Activated CD8-positive, alpha-beta T cell treated with anti-CD3 and anti-CD28 coated beads for 36 hours (primary cell): ENCODE measurements around the gene TECTB. TPM values are rescaled to one million over a fixed set of nuclear protein-coding genes. Genes with fewer than 3 reads are reported as not detected.
"Not testable (repeated sequence)": the region's sequence is repeated elsewhere in the genome, so short reads cannot be mapped to it uniquely, and the experiment has no call there.

Experiments used
- ATAC-seq: fragments of 200-7000 bp; cut with Tn5 transposase; one replicate; pipeline ENCODE4 v1.10.0; 2021; ENCODE audit warnings: mild to moderate bottlenecking, moderate library complexity
- CTCF ChIA-PET: fragments of 350-600 bp; sonication (Branson Sonifier 250); formaldehyde crosslinking; loops from one replicate; lab custom pipeline; 2021; ENCODE audit warnings: antibody characterized with exemption; lab: Charles Lee
- POLR2A ChIA-PET: fragments of 350-600 bp; sonication (Branson Sonifier 250); formaldehyde crosslinking; loops from one replicate; lab custom pipeline; 2021; ENCODE audit warnings: antibody characterized with exemption; lab: Charles Lee
- DNase-seq: peaks from one replicate; pipeline ENCODE4 v3.0.0-alpha.2; 2020
- H3K27ac Mint-ChIP-seq: one replicate; pipeline ENCODE4 v1.8.0; 2021; ENCODE audit warnings: mild to moderate bottlenecking, mixed read lengths
- H3K27me3 Mint-ChIP-seq: one replicate; pipeline ENCODE4 v1.8.0; 2021; ENCODE audit warnings: mixed read lengths
- H3K36me3 Mint-ChIP-seq: one replicate; pipeline ENCODE4 v1.8.0; 2021; ENCODE audit warnings: low read depth, mixed read lengths
- H3K4me1 Mint-ChIP-seq: one replicate; pipeline ENCODE4 v1.8.0; 2021; ENCODE audit warnings: low read depth, mixed read lengths
- H3K4me3 Mint-ChIP-seq: one replicate; pipeline ENCODE4 v1.8.0; 2021; ENCODE audit warnings: mild to moderate bottlenecking, moderate library complexity, mixed read lengths
- H3K9me3 Mint-ChIP-seq: one replicate; pipeline ENCODE4 v1.8.0; 2021; ENCODE audit warnings: mixed read lengths
- intact Hi-C: fragments of 100-400 bp; cut with micrococcal nuclease; formaldehyde crosslinking; loops from one replicate; pipeline ENCODE4 v1.10.0; 2022
- total RNA-seq, 2 experiments: library from RNA; stranded (reverse); gene quantifications; one replicate each; pipeline ENCODE4 v1.2.3, GENCODE V29; 2021
- TF ChIP-seq, protein P1 (sequence below): fragments of 200-600 bp; IDR thresholded peaks from one replicate; pipeline ENCODE4 v1.8.0; 2022; ENCODE audit warnings: antibody characterized with exemption, mild to moderate bottlenecking

TECTB gene
- total RNA-seq, 2 experiments from 2014 or later: not detected

DNA sequence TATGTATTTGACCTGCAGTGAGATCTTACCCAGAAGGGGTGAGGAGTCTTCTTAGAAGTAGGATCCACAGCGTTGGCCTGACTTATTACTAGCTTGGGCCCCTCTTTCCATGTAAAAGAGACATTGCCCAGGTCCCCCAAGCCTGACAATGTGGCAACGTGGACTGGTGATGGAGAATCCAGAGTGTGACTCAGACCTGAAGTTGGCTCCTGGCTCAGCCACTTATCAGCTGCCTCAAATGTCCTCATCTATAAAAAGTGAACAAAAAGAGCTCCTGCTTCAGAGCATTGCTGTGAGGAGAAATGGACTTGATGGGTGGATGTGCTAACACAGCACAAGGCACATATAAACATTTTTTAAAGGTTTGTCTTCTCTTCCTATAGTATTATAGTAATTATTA, 35.4 kb upstream of the TECTB start:
- no peak overlapping the region for H3K4me3 Mint-ChIP-seq
- DNase-seq (no peak), ATAC-seq (no peak)
- ChIA-PET CTCF (no interaction called here), POLR2A (no interaction called here)
- TF ChIP-seq, protein P1, sequence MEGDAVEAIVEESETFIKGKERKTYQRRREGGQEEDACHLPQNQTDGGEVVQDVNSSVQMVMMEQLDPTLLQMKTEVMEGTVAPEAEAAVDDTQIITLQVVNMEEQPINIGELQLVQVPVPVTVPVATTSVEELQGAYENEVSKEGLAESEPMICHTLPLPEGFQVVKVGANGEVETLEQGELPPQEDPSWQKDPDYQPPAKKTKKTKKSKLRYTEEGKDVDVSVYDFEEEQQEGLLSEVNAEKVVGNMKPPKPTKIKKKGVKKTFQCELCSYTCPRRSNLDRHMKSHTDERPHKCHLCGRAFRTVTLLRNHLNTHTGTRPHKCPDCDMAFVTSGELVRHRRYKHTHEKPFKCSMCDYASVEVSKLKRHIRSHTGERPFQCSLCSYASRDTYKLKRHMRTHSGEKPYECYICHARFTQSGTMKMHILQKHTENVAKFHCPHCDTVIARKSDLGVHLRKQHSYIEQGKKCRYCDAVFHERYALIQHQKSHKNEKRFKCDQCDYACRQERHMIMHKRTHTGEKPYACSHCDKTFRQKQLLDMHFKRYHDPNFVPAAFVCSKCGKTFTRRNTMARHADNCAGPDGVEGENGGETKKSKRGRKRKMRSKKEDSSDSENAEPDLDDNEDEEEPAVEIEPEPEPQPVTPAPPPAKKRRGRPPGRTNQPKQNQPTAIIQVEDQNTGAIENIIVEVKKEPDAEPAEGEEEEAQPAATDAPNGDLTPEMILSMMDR: no peak
- peaks cover 12% of the 10 kb centered on the region for H3K9me3 Mint-ChIP-seq
- H3K36me3 Mint-ChIP-seq: no peaks in the 10 kb centered on the region
- peaks cover 4% of the 10 kb centered on the region for H3K27me3 Mint-ChIP-seq
- H3K27ac Mint-ChIP-seq: no peak overlapping the region
- no peaks in the 10 kb centered on the region for H3K4me1 Mint-ChIP-seq
- intact Hi-C loops: no loop called here

- DNase-seq: no peak
- H3K4me3 Mint-ChIP-seq: no peak overlapping the region
- intact Hi-C loops: no loop called here
- peaks cover 12% of the 10 kb centered on the region for H3K9me3 Mint-ChIP-seq
- CTCF ChIA-PET: no interaction called here
- POLR2A ChIA-PET: no interaction called here
- H3K27me3 Mint-ChIP-seq: peaks cover 4% of the 10 kb centered on the region
- H3K4me1 Mint-ChIP-seq: no peaks in the 10 kb centered on the region
- H3K27ac Mint-ChIP-seq: no peak overlapping the region
- TF ChIP-seq, protein P1: no peak
- no peaks in the 10 kb centered on the region for H3K36me3 Mint-ChIP-seq
- no peak for ATAC-seq
Measured at GRCh38 chr10:112248584-112249295, 34.5 kb upstream of the TECTB start.

- TF ChIP-seq, protein P1: no peak
- Mint-ChIP-seq H3K36me3 (no peaks in the 10 kb centered on the region), H3K27me3 (peaks cover 4% of the 10 kb centered on the region), H3K9me3 (peaks cover 12% of the 10 kb centered on the region), H3K4me3 (no peak overlapping the region), H3K4me1 (no peaks in the 10 kb centered on the region), H3K27ac (no peak overlapping the region)
- CTCF ChIA-PET: no interaction called here
- intact Hi-C loops: no loop called here
- ATAC-seq: no peak
- no peak for DNase-seq
- POLR2A ChIA-PET: no interaction called here
Measured at GRCh38 chr10:112249722-112250121, 33.5 kb upstream of the TECTB start.

GRCh38 chr10:112250555-112250954, 32.6 kb upstream of the TECTB start:
- Mint-ChIP-seq H3K9me3 (peaks cover 12% of the 10 kb centered on the region), H3K27me3 (peaks cover 4% of the 10 kb centered on the region), H3K27ac (no peak overlapping the region), H3K36me3 (no peaks in the 10 kb centered on the region), H3K4me3 (no peak overlapping the region), H3K4me1 (no peaks in the 10 kb centered on the region)
- CTCF ChIA-PET: no interaction called here
- POLR2A ChIA-PET: no interaction called here
- intact Hi-C loops: no loop called here
- ATAC-seq (no peak), DNase-seq (no peak)
- TF ChIP-seq, protein P1: no peak

DNA sequence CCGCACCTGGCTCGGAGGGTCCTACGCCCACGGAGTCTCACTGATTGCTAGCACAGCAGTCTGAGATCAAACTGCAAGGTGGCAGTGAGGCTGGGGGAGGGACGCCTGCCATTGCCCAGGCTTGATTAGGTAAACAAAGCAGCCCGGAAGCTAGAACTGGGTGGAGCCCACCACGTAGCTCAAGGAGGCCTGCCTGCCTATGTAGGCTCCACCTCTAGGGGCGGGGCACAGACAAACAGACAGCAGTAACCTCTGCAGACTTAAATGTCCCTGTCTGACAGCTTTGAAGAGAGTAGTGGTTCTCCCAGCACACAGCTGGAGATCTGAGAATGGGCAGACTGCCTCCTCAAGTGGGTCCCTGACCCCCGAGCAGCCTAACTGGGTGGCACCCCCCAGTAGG, 32.0 kb upstream of the TECTB start:
- H3K4me3 Mint-ChIP-seq, H3K36me3 Mint-ChIP-seq, ATAC-seq, H3K27ac Mint-ChIP-seq, POLR2A ChIA-PET, H3K4me1 Mint-ChIP-seq, DNase-seq, CTCF ChIA-PET, intact Hi-C loops, H3K27me3 Mint-ChIP-seq: not testable (repeated sequence)
- peaks cover 12% of the 10 kb centered on the region for H3K9me3 Mint-ChIP-seq
